Loucy (cell line): ENCODE data around the gene ARHGAP10.

Experiments used
- CTCF ChIP-seq: fragments of 200-600 bp; sonication (generic); conservative IDR thresholded peaks from 2 replicates; pipeline ENCODE4 v1.5.1; 2014; ENCODE audit warnings: mild to moderate bottlenecking, antibody characterized with exemption, low read length
- EZH2phosphoT487 ChIP-seq: fragments of 200-600 bp; IDR thresholded peaks from 2 replicates; pipeline ENCODE4 v1.6.1; 2018; ENCODE audit warnings: antibody characterized with exemption, mild to moderate bottlenecking, moderate library complexity, borderline replicate concordance

- TF ChIP-seq CTCF: no peak
- no peak for TF ChIP-seq EZH2phosphoT487
These were observed 9.4 kb downstream of the ARHGAP10 start for GRCh38 chr4:147741190-147741788.
